Measurements from ENCODE around the gene WDR44. TPM values are rescaled to one million over a fixed set of nuclear protein-coding genes. Genes with fewer than 3 reads are reported as not detected.

The WDR44 gene
- total and polyA plus RNA-seq, 12 donors = 3.8 to 15.7 (median 13.8) TPM

DNA sequence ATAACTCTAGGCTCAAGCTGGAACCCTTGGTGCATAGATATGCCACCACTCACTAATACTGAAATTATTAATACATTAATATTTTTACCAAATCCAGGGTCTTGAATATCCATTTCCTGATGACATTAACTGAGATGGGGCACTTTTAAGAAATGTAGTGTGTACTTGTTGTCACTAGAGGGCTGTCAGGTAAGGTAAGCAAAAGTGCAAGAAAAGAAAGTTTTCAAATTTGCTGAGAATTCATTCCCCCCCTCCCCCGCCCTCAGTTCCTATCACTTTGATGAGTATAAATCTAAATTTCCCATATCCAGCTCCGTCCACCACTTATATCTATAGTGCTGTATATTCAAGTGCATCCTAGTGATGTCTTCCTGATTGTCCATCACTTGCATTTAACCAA, 20.5 kb upstream of the WDR44 start:
- no peaks in the 10 kb centered on the region for H3K9me3 ChIP-seq
- H3K27ac ChIP-seq = no peak overlapping the region
- no peak overlapping the region for H3K4me3 ChIP-seq
- H3K4me1 ChIP-seq = no peaks in the 10 kb centered on the region
- intact Hi-C loops (cut with DNase I) = loop anchor here in 1 of 10 donors (10.0 kb wide), 1 partner anchor 269 kb away; no protein-coding TSS in a partner anchor
- ATAC-seq (no peak), DNase-seq (no peak)
- WGBS, 2 donors = 50 to 68% methylated on average over 2 of the region's 2 CpGs
- H3K36me3 ChIP-seq = no peaks in the 10 kb centered on the region
- TF ChIP-seq, protein P1, sequence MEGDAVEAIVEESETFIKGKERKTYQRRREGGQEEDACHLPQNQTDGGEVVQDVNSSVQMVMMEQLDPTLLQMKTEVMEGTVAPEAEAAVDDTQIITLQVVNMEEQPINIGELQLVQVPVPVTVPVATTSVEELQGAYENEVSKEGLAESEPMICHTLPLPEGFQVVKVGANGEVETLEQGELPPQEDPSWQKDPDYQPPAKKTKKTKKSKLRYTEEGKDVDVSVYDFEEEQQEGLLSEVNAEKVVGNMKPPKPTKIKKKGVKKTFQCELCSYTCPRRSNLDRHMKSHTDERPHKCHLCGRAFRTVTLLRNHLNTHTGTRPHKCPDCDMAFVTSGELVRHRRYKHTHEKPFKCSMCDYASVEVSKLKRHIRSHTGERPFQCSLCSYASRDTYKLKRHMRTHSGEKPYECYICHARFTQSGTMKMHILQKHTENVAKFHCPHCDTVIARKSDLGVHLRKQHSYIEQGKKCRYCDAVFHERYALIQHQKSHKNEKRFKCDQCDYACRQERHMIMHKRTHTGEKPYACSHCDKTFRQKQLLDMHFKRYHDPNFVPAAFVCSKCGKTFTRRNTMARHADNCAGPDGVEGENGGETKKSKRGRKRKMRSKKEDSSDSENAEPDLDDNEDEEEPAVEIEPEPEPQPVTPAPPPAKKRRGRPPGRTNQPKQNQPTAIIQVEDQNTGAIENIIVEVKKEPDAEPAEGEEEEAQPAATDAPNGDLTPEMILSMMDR (IDR thresholded peaks at IDR 0.05) = peak in 4 of 9 donors; percentile 7 to 29 (median 24)
- peaks cover 0 to 4% (median 0%) of the 10 kb centered on the region in 7 donors for H3K27me3 ChIP-seq

DNA sequence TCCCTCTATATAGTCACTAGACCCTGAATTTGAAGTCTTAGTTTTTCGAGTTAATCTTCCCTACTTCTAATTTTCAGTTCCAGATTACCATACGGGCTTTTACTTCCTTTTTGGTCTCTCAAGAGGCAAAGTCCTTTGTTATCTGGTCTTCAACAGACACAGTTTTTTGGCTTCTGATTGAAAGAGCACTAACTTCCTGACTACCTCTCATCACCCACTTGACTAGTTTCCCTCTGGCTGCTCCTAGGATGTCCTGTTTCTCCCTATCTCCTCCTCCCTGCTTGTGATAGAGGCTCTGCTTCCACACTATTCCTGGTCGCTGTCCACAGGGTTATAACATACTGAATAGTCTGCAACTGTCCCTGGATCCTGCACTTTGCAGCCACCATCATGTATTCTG, 16.7 kb upstream of the WDR44 start:
- no peaks in the 10 kb centered on the region for H3K36me3 ChIP-seq
- no peak overlapping the region for H3K27ac ChIP-seq
- TF ChIP-seq, protein P1 (IDR thresholded peaks at IDR 0.05) = no peak
- intact Hi-C loops (cut with DNase I) = loop anchor here in 1 of 10 donors (10.0 kb wide), 1 partner anchor 266 kb away; no protein-coding TSS in a partner anchor
- no peaks in the 10 kb centered on the region for H3K9me3 ChIP-seq
- ATAC-seq (peak in 1 of 8 donors; percentile 47), DNase-seq (no peak)
- no peak overlapping the region for H3K4me3 ChIP-seq
- whole genome bisulfite sequencing, 2 donors = 6 to 14% methylated on average over 3 of the region's 3 CpGs
- H3K27me3 ChIP-seq = no peaks in the 10 kb centered on the region
- no peaks in the 10 kb centered on the region for H3K4me1 ChIP-seq

DNA sequence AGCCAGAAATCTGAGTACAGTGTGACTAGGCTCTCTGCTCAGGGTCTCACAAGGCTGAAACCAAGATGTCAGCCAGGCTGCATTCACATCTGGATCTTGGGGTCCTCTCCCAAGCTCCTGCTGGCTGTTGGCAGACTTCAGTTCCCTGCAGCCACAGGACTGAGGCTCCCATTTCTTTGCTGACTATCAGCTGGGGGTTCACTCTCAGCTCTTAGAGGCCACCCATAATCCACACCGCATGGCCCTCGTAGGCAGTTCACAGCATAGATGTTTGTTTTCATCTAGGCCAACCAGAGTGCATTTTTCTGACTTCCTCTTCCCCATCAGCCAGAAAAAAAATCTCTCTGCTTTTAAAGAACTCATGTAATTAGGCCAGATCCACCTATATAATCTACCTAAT, 8.2 kb upstream of the WDR44 start:
- WGBS, 2 donors = 68 to 73% methylated on average over 2 of the region's 2 CpGs
- Histone ChIP-seq H3K4me3 (no peak overlapping the region), H3K36me3 (no peaks in the 10 kb centered on the region), H3K27ac (no peak overlapping the region), H3K27me3 (no peaks in the 10 kb centered on the region), H3K9me3 (no peaks in the 10 kb centered on the region), H3K4me1 (no peaks in the 10 kb centered on the region)
- TF ChIP-seq, protein P1 (IDR thresholded peaks at IDR 0.05) = no peak
- no peak for ATAC-seq
- DNase-seq = no peak
- intact Hi-C loops (cut with DNase I) = no loop called here

DNA sequence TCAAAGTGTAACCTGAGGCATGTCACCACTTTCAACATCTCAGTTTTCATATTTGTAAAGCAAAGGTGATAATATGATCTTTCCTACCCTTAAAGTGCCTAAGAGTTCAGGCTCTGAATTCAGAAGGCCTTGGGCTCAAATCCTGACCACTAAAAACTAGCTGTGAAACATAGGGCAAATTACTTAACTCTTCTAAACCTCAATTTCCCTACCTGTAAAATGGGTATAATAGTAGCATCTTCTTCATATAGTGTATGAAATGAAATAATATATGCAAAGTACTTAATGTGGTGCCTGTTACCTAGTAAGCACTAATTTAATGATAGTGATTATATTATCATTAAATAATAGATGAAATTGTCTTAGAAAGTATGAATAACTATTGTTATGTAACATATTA, 7.0 kb upstream of the WDR44 start:
- H3K27me3 ChIP-seq = no peaks in the 10 kb centered on the region
- H3K4me3 ChIP-seq = no peak overlapping the region
- TF ChIP-seq, protein P1 (IDR thresholded peaks at IDR 0.05) = no peak
- no peak overlapping the region for H3K27ac ChIP-seq
- no peaks in the 10 kb centered on the region for H3K4me1 ChIP-seq
- intact Hi-C loops (cut with DNase I) = no loop called here
- H3K36me3 ChIP-seq = no peaks in the 10 kb centered on the region
- H3K9me3 ChIP-seq = no peaks in the 10 kb centered on the region
- ATAC-seq = no peak
- no peak for DNase-seq

All from heart right ventricle (tissue), 16 donors.